MM.1S (cell line): ENCODE measurements around the gene CMIP.

Experiments used
- DNase-seq: peaks from one replicate; pipeline ENCODE4 v3.0.0-alpha.2; 2015
- H2AFZ ChIP-seq: fragments of 300-600 bp; sonication (generic); 2 replicates; pipeline ENCODE4 v1.6.0; 2016; ENCODE audit warnings: antibody characterized with exemption, low read length
- H3F3A ChIP-seq: fragments of 300-600 bp; sonication (generic); 2 replicates; pipeline ENCODE4 v1.6.1; 2016; ENCODE audit warnings: mild to moderate bottlenecking, antibody characterized with exemption, low read length, moderate library complexity, mixed read lengths; ENCODE audit not compliant: insufficient read depth
- H3K27ac ChIP-seq: fragments of 300-600 bp; sonication (generic); 2 replicates; pipeline ENCODE4 v1.5.1; 2016; ENCODE audit warnings: mild to moderate bottlenecking, low read length
- H3K27me3 ChIP-seq: fragments of 300-600 bp; sonication (generic); replicated peaks from 2 replicates; pipeline ENCODE4 v1.6.0; 2016; ENCODE audit warnings: low read length; ENCODE audit not compliant: insufficient read depth
- H3K36me3 ChIP-seq: fragments of 300-600 bp; sonication (generic); replicated peaks from 2 replicates; pipeline ENCODE4 v1.6.1; 2016; ENCODE audit warnings: mild to moderate bottlenecking, low read length, mixed read lengths; ENCODE audit not compliant: insufficient read depth
- H3K4me1 ChIP-seq: fragments of 300-600 bp; sonication (generic); 2 replicates; pipeline ENCODE4 v1.6.1; 2016; ENCODE audit warnings: low read length, mixed read lengths
- H3K4me2 ChIP-seq: fragments of 300-600 bp; sonication (generic); 2 replicates; pipeline ENCODE4 v1.6.0; 2016; ENCODE audit warnings: low read depth, low read length
- H3K4me3 ChIP-seq: fragments of 300-600 bp; sonication (generic); 2 replicates; pipeline ENCODE4 v1.5.1; 2016; ENCODE audit warnings: low read length, mixed read lengths
- H3K79me2 ChIP-seq: fragments of 300-600 bp; sonication (generic); 2 replicates; pipeline ENCODE4 v1.6.1; 2016; ENCODE audit warnings: mixed run types, low read length, mixed read lengths
- H3K9ac ChIP-seq: fragments of 300-600 bp; sonication (generic); 2 replicates; pipeline ENCODE4 v1.6.1; 2016; ENCODE audit warnings: low read length, mixed read lengths
- H3K9me2 ChIP-seq: fragments of 300-600 bp; sonication (generic); replicated peaks from 2 replicates; pipeline ENCODE4 v1.6.1; 2016; ENCODE audit warnings: mild to moderate bottlenecking, low read length, mixed read lengths; ENCODE audit not compliant: insufficient read depth
- H3K9me3 ChIP-seq: fragments of 300-600 bp; sonication (generic); replicated peaks from 2 replicates; pipeline ENCODE4 v1.6.1; 2016; ENCODE audit warnings: mild to moderate bottlenecking, low read length, mixed read lengths; ENCODE audit not compliant: insufficient read depth
- H4K20me1 ChIP-seq: fragments of 300-600 bp; sonication (generic); 2 replicates; pipeline ENCODE4 v1.6.1; 2016; ENCODE audit warnings: mild to moderate bottlenecking, low read length, moderate library complexity, mixed read lengths; ENCODE audit not compliant: insufficient read depth
- EZH2 ChIP-seq: fragments of 300-600 bp; sonication (generic); optimal IDR thresholded peaks from 2 replicates; pipeline ENCODE3; 2017; ENCODE audit warnings: low read depth, mild to moderate bottlenecking, antibody characterized with exemption, low read length, mixed read lengths
- EZH2phosphoT487 ChIP-seq: fragments of 300-600 bp; sonication (generic); IDR thresholded peaks from 2 replicates; pipeline ENCODE4 v1.6.1; 2018; ENCODE audit warnings: antibody characterized with exemption, low read length
- TF ChIP-seq, protein P1 (sequence below): fragments of 300-600 bp; sonication (generic); IDR thresholded peaks from 2 replicates; pipeline ENCODE4 v1.5.1; 2016; ENCODE audit warnings: antibody characterized with exemption, low read length, mixed read lengths

Gene CMIP

DNA sequence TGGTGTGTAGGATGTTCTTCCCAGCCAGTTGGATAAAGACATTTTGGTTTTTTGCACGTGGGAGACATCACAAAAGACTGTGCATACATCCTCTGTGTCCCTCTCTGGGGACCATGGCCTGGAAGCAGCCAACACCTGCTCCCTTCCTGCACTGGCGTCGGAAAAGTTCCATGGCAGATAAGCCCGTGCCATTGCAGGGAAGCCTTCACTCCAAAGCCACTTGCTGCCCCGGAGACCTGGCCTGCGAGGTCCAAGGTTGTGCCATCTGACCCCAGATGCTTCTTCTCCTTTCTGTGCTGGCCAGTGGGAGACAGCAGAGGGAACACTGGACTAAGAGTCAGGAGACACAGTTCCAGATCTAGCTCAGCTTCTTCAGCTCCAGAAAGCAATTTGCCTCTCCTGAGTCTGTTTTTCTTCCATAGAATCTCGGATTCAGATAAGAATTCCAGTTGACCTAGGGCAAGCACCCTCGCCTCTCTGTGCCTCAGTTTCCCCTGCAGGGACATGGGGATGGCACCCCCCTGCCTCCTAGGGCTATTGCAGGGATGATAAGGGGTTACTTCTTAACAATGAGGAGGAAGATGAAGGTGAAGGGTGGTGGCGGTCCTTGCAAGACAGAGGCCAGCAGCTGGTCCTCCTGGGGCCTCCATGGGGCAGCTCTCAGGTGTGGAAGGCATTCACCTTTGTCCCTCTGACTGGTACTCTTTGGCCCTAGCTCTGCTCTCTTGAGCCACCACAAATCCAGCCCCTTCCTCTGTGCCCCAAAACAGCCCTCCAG, 134.2 kb downstream of the CMIP start:
- Histone ChIP-seq H3K4me1 (no peaks in the 10 kb centered on the region), H3K4me2 (no peak overlapping the region), H3K9me3 (no peaks in the 10 kb centered on the region), H3K4me3 (no peak overlapping the region), H3K9me2 (no peaks in the 10 kb centered on the region), H4K20me1 (no peaks in the 10 kb centered on the region), H2AFZ (no peak overlapping the region), H3K79me2 (no peaks in the 10 kb centered on the region), H3K27me3 (no peaks in the 10 kb centered on the region), H3K9ac (no peak overlapping the region), H3K27ac (no peak overlapping the region), H3K36me3 (no peaks in the 10 kb centered on the region), H3F3A (no peaks in the 10 kb centered on the region)
- no peak for DNase-seq
- no peak for TF ChIP-seq EZH2phosphoT487
- TF ChIP-seq EZH2, result no peak
- TF ChIP-seq, protein P1, sequence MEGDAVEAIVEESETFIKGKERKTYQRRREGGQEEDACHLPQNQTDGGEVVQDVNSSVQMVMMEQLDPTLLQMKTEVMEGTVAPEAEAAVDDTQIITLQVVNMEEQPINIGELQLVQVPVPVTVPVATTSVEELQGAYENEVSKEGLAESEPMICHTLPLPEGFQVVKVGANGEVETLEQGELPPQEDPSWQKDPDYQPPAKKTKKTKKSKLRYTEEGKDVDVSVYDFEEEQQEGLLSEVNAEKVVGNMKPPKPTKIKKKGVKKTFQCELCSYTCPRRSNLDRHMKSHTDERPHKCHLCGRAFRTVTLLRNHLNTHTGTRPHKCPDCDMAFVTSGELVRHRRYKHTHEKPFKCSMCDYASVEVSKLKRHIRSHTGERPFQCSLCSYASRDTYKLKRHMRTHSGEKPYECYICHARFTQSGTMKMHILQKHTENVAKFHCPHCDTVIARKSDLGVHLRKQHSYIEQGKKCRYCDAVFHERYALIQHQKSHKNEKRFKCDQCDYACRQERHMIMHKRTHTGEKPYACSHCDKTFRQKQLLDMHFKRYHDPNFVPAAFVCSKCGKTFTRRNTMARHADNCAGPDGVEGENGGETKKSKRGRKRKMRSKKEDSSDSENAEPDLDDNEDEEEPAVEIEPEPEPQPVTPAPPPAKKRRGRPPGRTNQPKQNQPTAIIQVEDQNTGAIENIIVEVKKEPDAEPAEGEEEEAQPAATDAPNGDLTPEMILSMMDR, result no peak

DNA sequence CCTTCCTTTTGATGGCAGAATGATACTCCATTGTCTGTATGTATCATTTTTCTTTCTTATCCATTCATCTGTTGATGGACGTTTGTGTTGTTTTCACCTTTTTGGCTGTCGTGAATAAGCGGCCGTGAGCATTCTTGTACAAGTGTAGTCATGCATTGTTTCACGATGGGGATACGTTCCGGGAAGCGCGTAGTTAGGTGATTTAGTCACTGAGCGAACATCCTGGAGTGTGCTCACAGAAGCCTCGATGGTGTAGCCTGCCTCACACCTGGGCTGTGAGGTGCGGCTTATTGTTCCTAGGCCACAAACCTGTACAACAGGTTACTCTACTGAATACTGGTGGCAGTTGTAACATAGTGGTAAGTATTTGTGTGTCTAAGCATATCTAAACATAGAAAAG, 136.5 kb downstream of the CMIP start:
- no peak overlapping the region for H3K9ac ChIP-seq
- TF ChIP-seq, protein P1, result no peak
- TF ChIP-seq EZH2phosphoT487 (no peak), EZH2 (no peak)
- no peaks in the 10 kb centered on the region for H3K36me3 ChIP-seq
- no peak for DNase-seq
- H2AFZ ChIP-seq, result no peak overlapping the region
- no peak overlapping the region for H3K27ac ChIP-seq
- no peaks in the 10 kb centered on the region for H3K79me2 ChIP-seq
- no peaks in the 10 kb centered on the region for H3K9me3 ChIP-seq
- no peaks in the 10 kb centered on the region for H4K20me1 ChIP-seq
- no peaks in the 10 kb centered on the region for H3F3A ChIP-seq
- H3K4me3 ChIP-seq, result no peak overlapping the region
- no peaks in the 10 kb centered on the region for H3K4me1 ChIP-seq
- no peaks in the 10 kb centered on the region for H3K27me3 ChIP-seq
- no peak overlapping the region for H3K4me2 ChIP-seq
- no peaks in the 10 kb centered on the region for H3K9me2 ChIP-seq

DNA sequence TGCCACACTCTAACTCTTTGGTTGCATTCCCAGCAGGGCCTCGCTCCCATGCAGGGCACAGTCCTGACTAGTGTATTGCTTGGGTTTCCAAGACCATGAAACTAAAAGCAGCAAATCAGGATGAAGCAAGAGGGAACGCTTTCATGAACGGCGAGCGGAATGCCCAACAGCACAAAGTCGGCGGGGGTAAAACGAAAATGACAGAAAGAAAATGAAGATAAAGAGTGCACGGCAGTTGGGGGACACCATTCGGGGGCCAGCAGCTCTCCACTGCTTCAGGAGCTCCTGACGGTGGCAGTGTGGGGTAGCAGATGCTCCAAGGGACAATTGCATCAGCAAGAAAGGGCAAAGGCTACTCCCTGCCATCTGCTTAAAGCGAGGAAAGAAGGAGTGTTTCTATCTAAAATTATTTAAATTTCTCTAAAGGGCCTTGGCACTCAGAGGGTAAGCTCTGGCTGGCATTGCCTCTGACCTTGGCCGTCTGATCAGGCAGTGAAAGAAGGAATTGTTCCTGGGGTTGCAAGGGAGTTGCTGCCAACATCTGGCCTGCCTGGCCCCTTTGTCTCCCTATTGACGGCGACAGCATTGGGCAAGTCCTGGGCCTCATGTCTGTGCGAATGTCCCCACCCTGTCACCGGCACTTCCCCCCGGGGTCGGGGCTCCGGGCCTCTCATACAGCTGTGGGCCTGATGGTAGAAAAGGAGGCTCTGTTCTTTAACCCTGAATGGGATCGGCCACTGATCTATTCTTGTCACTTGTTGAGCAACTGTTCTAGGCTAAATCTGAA, 138.2 kb downstream of the CMIP start:
- no peaks in the 10 kb centered on the region for H3K4me1 ChIP-seq
- no peak overlapping the region for H2AFZ ChIP-seq
- H3K9me3 ChIP-seq, result no peaks in the 10 kb centered on the region
- H3K27ac ChIP-seq, result no peak overlapping the region
- no peaks in the 10 kb centered on the region for H3K27me3 ChIP-seq
- DNase-seq, result no peak
- H3K79me2 ChIP-seq, result no peaks in the 10 kb centered on the region
- H3K36me3 ChIP-seq, result no peaks in the 10 kb centered on the region
- H3K4me3 ChIP-seq, result no peak overlapping the region
- H3F3A ChIP-seq, result no peaks in the 10 kb centered on the region
- H4K20me1 ChIP-seq, result no peaks in the 10 kb centered on the region
- no peak overlapping the region for H3K4me2 ChIP-seq
- H3K9me2 ChIP-seq, result no peaks in the 10 kb centered on the region
- H3K9ac ChIP-seq, result no peak overlapping the region
- no peak for TF ChIP-seq EZH2phosphoT487
- TF ChIP-seq, protein P1, result no peak
- TF ChIP-seq EZH2, result no peak
